Thyroid gland (tissue), 4 donors: ENCODE measurements around the gene SNED1.

Experiments
- POLR2A ChIP-seq, 2 donors: fragments of 450-650 bp; IDR thresholded peaks; one replicate each; pipeline ENCODE4 v1.6.1; 2017; ENCODE audit warnings: antibody characterized with exemption in 2 of 2, mild to moderate bottlenecking in 2 of 2, moderate library complexity in 1 of 2
- TF ChIP-seq, protein P1 (sequence below), 6 experiments: fragments of 200-600 bp in 3 of 6; fragments of 450-650 bp in 3 of 6; sonication (generic) in 3 of 6; IDR thresholded peaks; one replicate each; pipeline ENCODE4 v1.5.1; 2016 to 2019; ENCODE audit warnings: antibody characterized with exemption in 6 of 6, mild to moderate bottlenecking in 2 of 6, inconsistent platforms in 1 of 6, moderate library complexity in 1 of 6

DNA sequence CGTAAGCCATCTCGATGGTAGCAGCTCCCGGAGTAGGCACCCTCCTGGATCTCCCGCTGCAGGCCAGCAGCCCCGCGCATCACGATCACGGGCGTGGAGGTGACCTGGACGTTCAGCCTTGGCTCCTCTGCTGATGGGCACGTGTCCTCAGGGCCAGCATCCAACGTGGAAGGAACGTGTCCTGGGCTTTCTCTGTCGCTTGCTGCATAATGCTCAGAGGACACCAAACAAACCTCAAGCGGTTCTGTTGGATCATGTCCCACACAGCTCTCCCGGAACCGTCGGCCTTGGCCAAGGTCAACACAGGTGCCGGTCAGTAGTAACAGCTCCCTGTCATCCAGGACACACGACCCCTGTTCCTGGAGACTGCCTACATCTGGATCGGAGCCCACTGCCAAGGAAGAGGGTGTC lies 127.8 kb downstream of the SNED1 start:
- TF ChIP-seq, protein P1, sequence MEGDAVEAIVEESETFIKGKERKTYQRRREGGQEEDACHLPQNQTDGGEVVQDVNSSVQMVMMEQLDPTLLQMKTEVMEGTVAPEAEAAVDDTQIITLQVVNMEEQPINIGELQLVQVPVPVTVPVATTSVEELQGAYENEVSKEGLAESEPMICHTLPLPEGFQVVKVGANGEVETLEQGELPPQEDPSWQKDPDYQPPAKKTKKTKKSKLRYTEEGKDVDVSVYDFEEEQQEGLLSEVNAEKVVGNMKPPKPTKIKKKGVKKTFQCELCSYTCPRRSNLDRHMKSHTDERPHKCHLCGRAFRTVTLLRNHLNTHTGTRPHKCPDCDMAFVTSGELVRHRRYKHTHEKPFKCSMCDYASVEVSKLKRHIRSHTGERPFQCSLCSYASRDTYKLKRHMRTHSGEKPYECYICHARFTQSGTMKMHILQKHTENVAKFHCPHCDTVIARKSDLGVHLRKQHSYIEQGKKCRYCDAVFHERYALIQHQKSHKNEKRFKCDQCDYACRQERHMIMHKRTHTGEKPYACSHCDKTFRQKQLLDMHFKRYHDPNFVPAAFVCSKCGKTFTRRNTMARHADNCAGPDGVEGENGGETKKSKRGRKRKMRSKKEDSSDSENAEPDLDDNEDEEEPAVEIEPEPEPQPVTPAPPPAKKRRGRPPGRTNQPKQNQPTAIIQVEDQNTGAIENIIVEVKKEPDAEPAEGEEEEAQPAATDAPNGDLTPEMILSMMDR (IDR thresholded peaks at IDR 0.05), result no peak
- TF ChIP-seq POLR2A (IDR thresholded peaks at IDR 0.05), result no peak
